GM23338 (cell line): ENCODE data around the gene GPR152. TPM values are rescaled to one million over a fixed set of nuclear protein-coding genes. Genes with fewer than 3 reads are reported as not detected.

Experiments used
- ATAC-seq: fragments of 200-7000 bp; cut with Tn5 transposase; 3 replicates; pipeline ENCODE4 v1.9.1; 2020
- DNase-seq: peaks from one replicate; pipeline ENCODE4 v3.0.0-alpha.2; 2015; ENCODE audit warnings: low spot score
- H2AFZ ChIP-seq: fragments of 200-600 bp; sonication (generic); 2 replicates; pipeline ENCODE4 v1.8.0; 2016; ENCODE audit warnings: antibody characterized with exemption, mild to moderate bottlenecking, moderate library complexity
- H3F3A ChIP-seq: fragments of 200-600 bp; sonication (generic); replicated peaks from 2 replicates; pipeline ENCODE4 v1.8.0; 2017; ENCODE audit warnings: antibody characterized with exemption, mixed run types, low read depth
- H3K27ac ChIP-seq: fragments of 200-600 bp; sonication (generic); 2 replicates; pipeline ENCODE4 v1.6.1; 2016; ENCODE audit warnings: low read depth
- H3K27me3 ChIP-seq: fragments of 200-600 bp; sonication (generic); 2 replicates; pipeline ENCODE4 v1.8.0; 2016; ENCODE audit warnings: mild to moderate bottlenecking, mixed run types, moderate library complexity; ENCODE audit not compliant: insufficient read depth
- H3K36me3 ChIP-seq: fragments of 200-600 bp; sonication (generic); 2 replicates; pipeline ENCODE4 v1.8.0; 2016; ENCODE audit warnings: mild to moderate bottlenecking; ENCODE audit not compliant: insufficient read depth
- H3K4me1 ChIP-seq: fragments of 200-600 bp; sonication (generic); 2 replicates; pipeline ENCODE4 v1.8.0; 2016; ENCODE audit warnings: mild to moderate bottlenecking, moderate library complexity; ENCODE audit not compliant: insufficient read depth
- H3K4me2 ChIP-seq: fragments of 200-600 bp; sonication (generic); 2 replicates; pipeline ENCODE4 v1.7.1; 2017; ENCODE audit warnings: mixed run types
- H3K4me3 ChIP-seq: fragments of 200-600 bp; sonication (generic); 2 replicates; pipeline ENCODE4 v1.6.1; 2016; ENCODE audit warnings: mixed run types
- H3K79me2 ChIP-seq: fragments of 200-600 bp; sonication (generic); replicated peaks from 2 replicates; pipeline ENCODE4 v1.8.0; 2017; ENCODE audit warnings: mild to moderate bottlenecking; ENCODE audit not compliant: insufficient read depth
- H3K9me2 ChIP-seq: fragments of 200-600 bp; sonication (generic); 2 replicates; pipeline ENCODE4 v1.8.0; 2017; ENCODE audit not compliant: insufficient read depth
- H4K20me1 ChIP-seq: fragments of 200-600 bp; sonication (generic); replicated peaks from 2 replicates; pipeline ENCODE4 v1.8.0; 2017; ENCODE audit warnings: mild to moderate bottlenecking; ENCODE audit not compliant: insufficient read depth
- H3K27ac Mint-ChIP-seq: 2 replicates; pipeline ENCODE4 v1.8.0; 2020; ENCODE audit warnings: inconsistent platforms, mild to moderate bottlenecking, moderate library complexity, mixed read lengths
- H3K27me3 Mint-ChIP-seq: 3 replicates; pipeline ENCODE4 v1.8.0; 2022; ENCODE audit warnings: low read depth, mild to moderate bottlenecking, moderate library complexity, mixed read lengths, inconsistent platforms; ENCODE audit not compliant: insufficient read depth, poor library complexity
- H3K36me3 Mint-ChIP-seq: 3 replicates; pipeline ENCODE4 v1.8.0; 2021; ENCODE audit warnings: low read depth, mild to moderate bottlenecking, inconsistent platforms, moderate library complexity, mixed read lengths
- H3K4me1 Mint-ChIP-seq: 3 replicates; pipeline ENCODE4 v1.8.0; 2020; ENCODE audit warnings: mild to moderate bottlenecking, inconsistent platforms, mixed read lengths
- H3K4me3 Mint-ChIP-seq: 3 replicates; pipeline ENCODE4 v1.8.0; 2021; ENCODE audit warnings: moderate library complexity, mild to moderate bottlenecking, inconsistent platforms, mixed read lengths
- H3K9me3 Mint-ChIP-seq: 3 replicates; pipeline ENCODE4 v1.8.0; 2020; ENCODE audit warnings: moderate library complexity, mild to moderate bottlenecking, inconsistent platforms, mixed read lengths
- CREB1 ChIP-seq: fragments of 250-450 bp; sonication (Bioruptor Pico); IDR thresholded peaks from 2 replicates; pipeline ENCODE4 v1.5.0; 2020; ENCODE audit warnings: low read depth, mild to moderate bottlenecking, moderate library complexity
- EZH2phosphoT487 ChIP-seq: fragments of 200-600 bp; sonication (generic); IDR thresholded peaks from one replicate; pipeline ENCODE4 v1.8.1; 2018; ENCODE audit warnings: antibody characterized with exemption; ENCODE audit not compliant: unreplicated experiment
- JUNB ChIP-seq: IDR thresholded peaks from one replicate; pipeline ENCODE4 v1.6.1; 2016; ENCODE audit warnings: antibody characterized with exemption; ENCODE audit not compliant: unreplicated experiment
- POLR2AphosphoS5 ChIP-seq: IDR thresholded peaks from 2 replicates; pipeline ENCODE4 v1.6.1; 2016; ENCODE audit warnings: antibody characterized with exemption, low read depth
- STAT1 ChIP-seq: IDR thresholded peaks from one replicate; pipeline ENCODE4 v1.6.1; 2016; ENCODE audit warnings: antibody characterized with exemption; ENCODE audit not compliant: unreplicated experiment
- polyA plus RNA-seq: library from polyadenylated mRNA; unstranded; fragments of >200 nt; fragmentation: Nextera tagmentation; extraction: Ambion mirVana; gene quantifications from 2 replicates; pipeline ENCODE4 v1.2.1, GENCODE V29; 2016
- total RNA-seq: library from RNA; depleted of rRNA; stranded (reverse); fragments of >200 nt; shearing (Covaris generic); gene quantifications from 2 replicates; pipeline ENCODE4 v1.2.3, GENCODE V29; 2014
- TF ChIP-seq, protein P1 (sequence below), 2 experiments: fragments of 200-600 bp in 1 of 2; sonication (generic) in 1 of 2; conservative IDR thresholded peaks; 2 replicates each; pipeline versions ENCODE4 v1.5.1 to v1.6.1; 2016 to 2017; ENCODE audit warnings: antibody characterized with exemption in 2 of 2, low read depth in 2 of 2, mild to moderate bottlenecking in 2 of 2, moderate library complexity in 1 of 2
- TF ChIP-seq, protein P2 (sequence below): IDR thresholded peaks from one replicate; pipeline ENCODE4 v1.6.1; 2018; ENCODE audit warnings: antibody characterized with exemption; ENCODE audit not compliant: unreplicated experiment

Gene GPR152
- total and polyA plus RNA-seq, 2 experiments from 2014 or later, result not detected

DNA sequence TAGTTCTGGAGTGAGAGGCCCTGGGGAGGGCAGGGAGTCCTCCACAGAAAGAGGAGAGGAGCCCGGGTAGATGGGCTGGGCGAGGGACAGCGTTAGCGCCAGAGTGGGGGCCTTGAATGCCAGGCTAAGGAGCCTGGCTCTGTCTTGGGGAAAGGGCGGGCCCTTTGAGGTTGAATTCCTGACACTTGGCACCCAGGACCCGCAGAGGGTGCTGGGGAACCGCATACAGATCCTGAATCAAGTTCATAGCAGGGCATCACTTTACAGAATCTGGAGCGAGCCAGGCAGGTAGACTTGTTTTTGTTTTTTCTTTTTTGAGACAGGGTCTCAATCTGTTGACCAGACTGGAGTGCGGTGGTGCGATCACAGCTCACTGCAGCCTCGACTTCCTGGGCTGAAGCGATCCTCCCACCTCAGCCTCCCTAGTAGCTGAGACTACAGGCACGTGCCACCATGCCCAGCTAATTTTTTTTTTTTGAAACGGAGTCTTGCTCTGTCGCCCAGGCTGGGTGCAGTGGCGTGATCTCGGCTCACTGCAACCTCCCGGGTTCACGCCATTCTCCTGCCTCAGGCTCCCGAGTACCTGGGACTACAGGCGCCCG is 31.0 kb downstream of the GPR152 start:
- peaks cover 27% of the 10 kb centered on the region for H3K27me3 Mint-ChIP-seq
- Histone ChIP-seq H3K9me2 (no peaks in the 10 kb centered on the region), H3K4me2 (peak overlapping the region; percentile 78; the same call in 1 of the 2 replicates), H2AFZ (peak overlapping the region; percentile 88; the same call in 1 of the 2 replicates), H3K36me3 (no peaks in the 10 kb centered on the region), H3K4me3 (peak overlapping the region; percentile 67), H3K4me1 (peaks cover 8% of the 10 kb centered on the region; the same call in 1 of the 2 replicates), H3K79me2 (no peaks in the 10 kb centered on the region), H3F3A (no peaks in the 10 kb centered on the region), H3K27me3 (0 out of 2 replicates have a peak, but pooled peaks cover 5% of the 10 kb centered on the region), H3K27ac (no peak overlapping the region), H4K20me1 (no peaks in the 10 kb centered on the region)
- no peak for TF ChIP-seq POLR2AphosphoS5
- TF ChIP-seq JUNB, result no peak
- no peak for TF ChIP-seq STAT1
- TF ChIP-seq, protein P1, sequence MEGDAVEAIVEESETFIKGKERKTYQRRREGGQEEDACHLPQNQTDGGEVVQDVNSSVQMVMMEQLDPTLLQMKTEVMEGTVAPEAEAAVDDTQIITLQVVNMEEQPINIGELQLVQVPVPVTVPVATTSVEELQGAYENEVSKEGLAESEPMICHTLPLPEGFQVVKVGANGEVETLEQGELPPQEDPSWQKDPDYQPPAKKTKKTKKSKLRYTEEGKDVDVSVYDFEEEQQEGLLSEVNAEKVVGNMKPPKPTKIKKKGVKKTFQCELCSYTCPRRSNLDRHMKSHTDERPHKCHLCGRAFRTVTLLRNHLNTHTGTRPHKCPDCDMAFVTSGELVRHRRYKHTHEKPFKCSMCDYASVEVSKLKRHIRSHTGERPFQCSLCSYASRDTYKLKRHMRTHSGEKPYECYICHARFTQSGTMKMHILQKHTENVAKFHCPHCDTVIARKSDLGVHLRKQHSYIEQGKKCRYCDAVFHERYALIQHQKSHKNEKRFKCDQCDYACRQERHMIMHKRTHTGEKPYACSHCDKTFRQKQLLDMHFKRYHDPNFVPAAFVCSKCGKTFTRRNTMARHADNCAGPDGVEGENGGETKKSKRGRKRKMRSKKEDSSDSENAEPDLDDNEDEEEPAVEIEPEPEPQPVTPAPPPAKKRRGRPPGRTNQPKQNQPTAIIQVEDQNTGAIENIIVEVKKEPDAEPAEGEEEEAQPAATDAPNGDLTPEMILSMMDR (conservative IDR thresholded peaks at IDR 0.05; ENCODE audit: low read depth in 2 of 2), result 0 out of 4 replicates have a peak, but pooled peaks of 1 of the 2 experiments have one; percentile 22
- TF ChIP-seq, protein P2, sequence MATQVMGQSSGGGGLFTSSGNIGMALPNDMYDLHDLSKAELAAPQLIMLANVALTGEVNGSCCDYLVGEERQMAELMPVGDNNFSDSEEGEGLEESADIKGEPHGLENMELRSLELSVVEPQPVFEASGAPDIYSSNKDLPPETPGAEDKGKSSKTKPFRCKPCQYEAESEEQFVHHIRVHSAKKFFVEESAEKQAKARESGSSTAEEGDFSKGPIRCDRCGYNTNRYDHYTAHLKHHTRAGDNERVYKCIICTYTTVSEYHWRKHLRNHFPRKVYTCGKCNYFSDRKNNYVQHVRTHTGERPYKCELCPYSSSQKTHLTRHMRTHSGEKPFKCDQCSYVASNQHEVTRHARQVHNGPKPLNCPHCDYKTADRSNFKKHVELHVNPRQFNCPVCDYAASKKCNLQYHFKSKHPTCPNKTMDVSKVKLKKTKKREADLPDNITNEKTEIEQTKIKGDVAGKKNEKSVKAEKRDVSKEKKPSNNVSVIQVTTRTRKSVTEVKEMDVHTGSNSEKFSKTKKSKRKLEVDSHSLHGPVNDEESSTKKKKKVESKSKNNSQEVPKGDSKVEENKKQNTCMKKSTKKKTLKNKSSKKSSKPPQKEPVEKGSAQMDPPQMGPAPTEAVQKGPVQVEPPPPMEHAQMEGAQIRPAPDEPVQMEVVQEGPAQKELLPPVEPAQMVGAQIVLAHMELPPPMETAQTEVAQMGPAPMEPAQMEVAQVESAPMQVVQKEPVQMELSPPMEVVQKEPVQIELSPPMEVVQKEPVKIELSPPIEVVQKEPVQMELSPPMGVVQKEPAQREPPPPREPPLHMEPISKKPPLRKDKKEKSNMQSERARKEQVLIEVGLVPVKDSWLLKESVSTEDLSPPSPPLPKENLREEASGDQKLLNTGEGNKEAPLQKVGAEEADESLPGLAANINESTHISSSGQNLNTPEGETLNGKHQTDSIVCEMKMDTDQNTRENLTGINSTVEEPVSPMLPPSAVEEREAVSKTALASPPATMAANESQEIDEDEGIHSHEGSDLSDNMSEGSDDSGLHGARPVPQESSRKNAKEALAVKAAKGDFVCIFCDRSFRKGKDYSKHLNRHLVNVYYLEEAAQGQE, result no peak
- TF ChIP-seq EZH2phosphoT487, result no peak
- no peaks in the 10 kb centered on the region; the same call in 2 of the 3 replicates for H3K9me3 Mint-ChIP-seq
- peaks cover 13% of the 10 kb centered on the region for H3K4me1 Mint-ChIP-seq
- ATAC-seq (peak; percentile 33; the same call in 2 of the 3 replicates), DNase-seq (no peak)
- no peaks in the 10 kb centered on the region for H3K36me3 Mint-ChIP-seq
- H3K27ac Mint-ChIP-seq, result no peak overlapping the region
- H3K4me3 Mint-ChIP-seq, result peak overlapping the region; percentile 59

DNA sequence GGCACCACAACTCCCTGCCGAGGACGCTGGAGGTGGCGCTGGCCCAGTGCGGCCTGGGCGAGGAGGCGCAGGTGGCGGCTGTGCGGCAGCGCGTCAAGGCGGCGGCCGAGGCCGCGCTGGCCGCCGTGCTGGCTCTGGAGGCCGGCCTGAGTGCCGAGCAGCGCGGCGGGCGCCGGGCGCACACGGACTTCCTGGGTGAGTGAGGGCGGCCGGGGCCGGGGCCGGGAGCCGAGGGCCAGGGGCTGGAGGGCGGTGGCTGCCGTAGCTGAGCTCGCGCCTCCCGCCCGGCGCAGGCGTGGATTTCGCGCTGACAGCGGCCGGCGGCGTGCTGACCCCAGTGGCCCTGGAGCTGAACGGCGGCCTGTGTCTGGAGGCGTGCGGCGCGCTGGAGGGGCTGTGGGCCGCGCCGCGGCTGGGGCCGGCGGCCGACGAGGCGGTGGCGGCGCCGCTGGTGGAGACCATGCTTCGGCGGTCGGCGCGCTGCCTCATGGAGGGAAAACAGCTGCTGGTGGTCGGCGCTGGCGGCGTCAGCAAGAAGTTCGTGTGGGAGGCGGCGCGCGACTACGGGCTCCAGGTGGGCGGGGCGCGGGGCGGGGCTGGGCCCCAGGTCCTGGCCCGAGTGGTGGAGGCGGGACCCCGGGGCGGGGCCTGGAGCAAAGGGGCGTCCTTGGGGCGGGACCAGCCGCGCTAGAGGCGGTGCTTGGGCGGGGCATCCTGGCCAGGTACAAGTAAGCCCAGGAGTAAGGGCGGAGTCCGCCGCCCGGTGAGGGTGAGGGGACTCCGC is 31.7 kb downstream of the GPR152 start:
- H3K9me3 Mint-ChIP-seq, result no peaks in the 10 kb centered on the region; the same call in 2 of the 3 replicates

More for the DNA sequence above, 31.7 kb downstream of the GPR152 start:
- H3K27ac Mint-ChIP-seq, result no peak overlapping the region
- no peaks in the 10 kb centered on the region for H4K20me1 ChIP-seq
- no peak overlapping the region for H3K27ac ChIP-seq
- H3K9me2 ChIP-seq, result no peaks in the 10 kb centered on the region
- H3K4me3 Mint-ChIP-seq, result peak overlapping the region; percentile 69
- H3K4me1 ChIP-seq, result peaks cover 15% of the 10 kb centered on the region; the same call in 1 of the 2 replicates
- peak; percentile 83 for ATAC-seq
- H3K4me3 ChIP-seq, result peak overlapping the region; percentile 67
- H3F3A ChIP-seq, result no peaks in the 10 kb centered on the region
- H3K4me2 ChIP-seq, result peak overlapping the region; percentile 83
- H3K27me3 Mint-ChIP-seq, result peaks cover 25% of the 10 kb centered on the region
- H3K36me3 ChIP-seq, result no peaks in the 10 kb centered on the region
- H3K27me3 ChIP-seq, result 0 out of 2 replicates have a peak, but pooled peaks cover 5% of the 10 kb centered on the region
- peaks cover 19% of the 10 kb centered on the region for H3K4me1 Mint-ChIP-seq
- peak; percentile 96 for DNase-seq
- H2AFZ ChIP-seq, result peak overlapping the region; percentile 88; the same call in 1 of the 2 replicates
- TF ChIP-seq POLR2AphosphoS5 (peak; percentile 88), CREB1 (CRISPR knock-in tag) (peak; percentile 51; the same call in 1 of the 2 replicates), JUNB (no peak)
- H3K36me3 Mint-ChIP-seq, result no peaks in the 10 kb centered on the region
- H3K79me2 ChIP-seq, result no peaks in the 10 kb centered on the region
